Activated CD8-positive, alpha-beta memory T cell treated with anti-CD3 and anti-CD28 coated beads, Interleukin-2, amount 50 U/mL, for 24 hours (primary cell): ENCODE measurements around the gene ZNF77.
A peak's percentile ranks its signal among the peaks of the same experiment; 100 is the strongest.
"Not testable (repeated sequence)": the region's sequence is repeated elsewhere in the genome, so short reads cannot be mapped to it uniquely, and the experiment has no call there.

ENCODE experiments used
- DNase-seq: peaks from one replicate; pipeline ENCODE4 v3.0.0-alpha.2; 2020; ENCODE audit errors: extremely low read depth

Gene ZNF77

DNA sequence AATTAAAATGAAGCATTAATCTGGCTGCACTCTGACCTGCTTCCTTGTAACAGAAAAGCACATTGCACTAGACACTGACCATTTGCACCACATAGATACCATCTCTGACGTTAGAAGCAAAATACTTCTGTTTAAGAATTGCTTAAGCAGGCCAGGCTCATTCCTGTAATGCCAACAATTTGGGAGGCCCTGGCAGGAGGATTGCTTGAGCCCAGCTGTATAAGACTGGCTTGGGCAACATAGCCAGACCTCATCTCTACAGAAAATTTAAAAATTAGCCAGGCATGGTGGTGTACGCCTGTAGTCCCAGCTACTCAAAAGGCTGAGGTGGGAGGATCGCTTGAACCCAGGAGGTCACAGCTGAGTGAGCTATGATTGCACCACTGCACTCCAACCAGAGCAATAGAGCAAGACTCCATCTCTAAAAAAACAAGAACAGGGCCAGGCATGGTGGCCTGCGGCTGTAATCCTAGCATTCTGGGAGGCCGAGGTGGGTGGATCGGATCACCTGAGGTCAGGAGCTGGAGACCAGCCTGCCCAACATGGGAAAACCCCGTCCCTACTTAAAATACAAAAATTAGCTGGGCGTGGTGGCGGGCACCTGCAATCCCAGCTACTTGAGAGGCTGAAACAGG is 25.5 kb upstream of the ZNF77 start:
- no peak for DNase-seq

DNA sequence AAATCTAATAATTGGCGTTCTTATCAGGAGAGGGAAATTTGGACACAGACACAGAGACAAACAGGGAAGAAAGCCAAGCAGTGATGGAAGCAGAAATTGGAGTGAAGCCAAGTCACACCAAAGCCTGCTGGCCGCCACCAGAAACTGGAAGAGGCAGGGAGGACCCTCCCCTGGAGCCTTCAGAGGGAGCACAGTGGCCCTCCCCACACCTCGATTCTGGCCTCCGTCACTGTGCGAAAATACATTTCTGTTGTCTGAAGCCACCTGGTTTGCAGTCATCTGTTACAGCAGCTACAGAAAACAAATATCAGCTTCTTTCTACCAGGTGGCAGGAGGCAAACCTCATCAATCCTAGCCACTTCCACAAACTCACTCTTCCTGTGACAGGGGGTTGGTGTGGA is 24.3 kb upstream of the ZNF77 start:
- DNase-seq: no peak

DNA sequence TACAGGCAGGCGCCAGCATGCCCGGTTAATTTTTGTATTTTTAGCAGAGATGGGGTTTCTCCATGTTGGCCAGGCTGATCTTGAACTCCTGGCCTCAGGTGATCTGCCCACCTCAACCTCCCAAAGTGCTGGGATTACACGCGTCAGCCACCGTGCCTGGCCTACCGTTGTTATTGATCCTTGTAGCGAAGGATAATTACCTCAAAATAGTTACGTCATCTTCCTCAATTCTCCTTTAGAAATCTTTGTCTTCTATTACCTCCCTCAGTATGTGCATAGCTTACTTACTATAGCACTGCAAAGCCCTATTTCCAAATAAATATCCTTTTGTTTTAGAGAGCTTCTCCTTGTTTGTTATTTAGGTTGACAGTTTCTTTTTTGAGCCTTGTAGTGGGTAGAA is 23.2 kb upstream of the ZNF77 start:
- DNase-seq: no peak

DNA sequence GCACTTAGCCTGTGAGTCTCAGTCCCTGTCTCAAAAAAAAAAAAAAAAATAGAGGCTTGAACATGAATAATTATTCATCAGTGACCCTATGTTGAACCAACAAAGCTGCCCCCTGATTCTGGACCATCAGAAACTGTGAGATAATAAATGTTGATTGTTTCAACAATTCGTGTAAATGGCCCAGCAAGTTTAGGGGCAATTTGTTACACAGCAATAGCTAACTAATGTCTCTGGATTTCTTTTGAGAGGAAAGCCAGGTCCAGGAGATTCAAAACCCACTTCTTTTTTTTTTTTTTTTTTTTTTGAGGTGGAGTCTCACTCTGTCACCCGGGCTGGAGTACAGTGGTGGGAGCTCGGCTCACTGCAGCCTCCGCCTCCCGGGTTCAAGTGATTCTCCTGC is 20.1 kb upstream of the ZNF77 start:
- DNase-seq: no peak

DNA sequence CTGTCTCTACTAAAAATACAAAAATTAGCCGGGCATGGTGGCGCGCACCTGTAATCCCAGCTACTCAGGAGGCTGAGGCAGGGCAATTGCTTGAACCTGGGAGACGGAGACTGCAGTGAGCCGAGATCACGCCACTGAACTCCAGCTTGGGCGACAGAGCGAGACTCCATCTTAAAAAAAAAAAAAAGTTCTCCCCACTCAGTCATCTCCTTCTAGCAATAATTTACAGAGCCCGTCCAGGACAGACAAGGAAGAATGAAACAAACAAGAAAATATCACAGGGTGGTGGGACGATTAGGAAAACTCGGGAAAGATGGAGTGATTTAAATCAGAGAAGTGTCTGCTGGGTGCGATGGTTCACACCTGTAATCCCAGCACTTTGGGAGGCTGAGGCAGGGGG is 18.9 kb upstream of the ZNF77 start:
- not testable (repeated sequence) for DNase-seq

DNA sequence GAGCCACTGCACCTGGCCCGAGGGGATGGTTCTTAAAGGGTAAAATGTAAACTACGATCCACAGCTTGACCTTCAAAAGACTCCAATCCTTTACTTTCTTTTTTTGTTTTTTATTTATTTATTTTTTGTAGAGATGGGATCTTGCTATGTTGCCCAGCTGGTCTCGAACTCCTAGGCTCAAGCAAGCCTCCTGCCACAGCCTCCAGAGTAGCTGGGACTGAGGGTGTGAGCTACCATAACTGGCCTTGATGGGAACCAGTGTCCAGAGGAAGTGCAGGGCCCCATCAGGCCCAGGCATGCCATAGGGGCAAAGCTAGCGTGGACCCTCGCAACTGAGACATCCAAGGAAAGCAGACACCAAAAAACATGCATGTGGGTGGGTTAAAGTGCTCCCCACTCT is 18.4 kb upstream of the ZNF77 start:
- DNase-seq: no peak

DNA sequence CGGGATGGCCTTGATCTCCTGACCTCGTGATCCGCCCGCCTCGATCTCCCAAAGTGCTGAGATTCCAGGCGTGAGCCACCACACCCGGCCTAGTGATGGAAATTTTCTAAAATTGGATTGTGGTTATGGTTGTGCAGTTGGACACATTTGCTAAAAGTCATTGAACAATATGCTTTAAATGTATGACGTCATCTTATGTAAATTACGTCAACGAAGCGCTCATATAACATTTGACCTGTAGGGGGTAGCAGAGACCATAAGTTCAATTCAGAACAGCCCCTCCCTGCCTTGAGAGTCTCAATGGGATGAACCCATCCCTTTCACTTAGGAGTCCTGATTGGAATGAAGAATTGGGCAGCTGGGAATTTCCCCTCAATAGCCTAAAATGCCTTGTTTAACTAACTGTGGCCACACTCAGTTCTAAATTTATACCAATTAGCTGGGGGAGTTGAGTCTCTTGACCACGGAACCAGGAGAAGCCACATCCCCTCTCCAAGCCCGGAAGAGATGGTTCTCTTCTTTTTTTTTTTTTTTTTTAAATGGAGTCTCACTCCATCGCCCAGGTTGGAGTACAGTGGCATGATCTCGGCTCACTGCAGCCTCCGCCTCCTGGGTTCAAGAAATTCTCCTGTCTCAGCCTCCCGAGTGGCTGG is 17.4 kb upstream of the ZNF77 start:
- no peak for DNase-seq

DNA sequence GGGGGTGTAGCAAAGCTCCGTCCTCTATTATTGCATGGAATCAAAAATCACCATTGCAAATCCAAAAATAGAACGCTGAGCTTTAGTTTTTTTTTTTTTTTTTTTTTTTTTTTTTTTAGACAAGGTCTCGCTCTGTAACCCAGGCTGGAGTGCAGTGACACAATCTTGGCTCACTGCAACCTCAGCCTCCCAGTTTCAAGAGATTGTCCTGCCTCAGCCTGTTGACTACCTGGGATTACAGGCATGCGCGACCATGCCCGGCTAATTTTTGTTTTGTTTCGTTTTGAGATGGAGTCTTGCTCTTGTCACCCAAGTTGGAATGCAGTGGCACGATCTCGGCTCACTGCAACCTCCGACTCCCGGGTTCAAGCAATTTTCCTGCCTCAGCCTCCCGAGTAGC is 15.3 kb upstream of the ZNF77 start:
- DNase-seq: no peak

DNA sequence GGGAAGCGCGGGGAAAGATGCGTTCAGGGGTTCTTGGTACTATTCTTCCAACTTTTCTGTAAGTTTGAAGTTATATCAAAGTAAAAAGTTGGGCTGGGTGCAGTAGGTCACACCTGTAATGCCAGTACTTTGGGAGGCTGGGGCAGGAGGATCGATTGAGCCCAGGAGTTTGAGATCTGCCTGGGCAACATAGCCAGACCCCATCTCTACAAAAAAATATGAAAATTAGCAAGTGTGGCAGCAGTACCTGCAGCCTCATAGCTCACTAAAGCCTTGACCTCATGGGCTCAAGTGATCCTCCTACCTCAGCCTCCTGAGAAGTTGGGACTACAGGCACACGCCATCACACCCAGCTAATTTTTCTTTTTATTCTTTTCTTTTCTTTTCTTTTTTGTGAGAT is 12.4 kb upstream of the ZNF77 start:
- no peak for DNase-seq

DNA sequence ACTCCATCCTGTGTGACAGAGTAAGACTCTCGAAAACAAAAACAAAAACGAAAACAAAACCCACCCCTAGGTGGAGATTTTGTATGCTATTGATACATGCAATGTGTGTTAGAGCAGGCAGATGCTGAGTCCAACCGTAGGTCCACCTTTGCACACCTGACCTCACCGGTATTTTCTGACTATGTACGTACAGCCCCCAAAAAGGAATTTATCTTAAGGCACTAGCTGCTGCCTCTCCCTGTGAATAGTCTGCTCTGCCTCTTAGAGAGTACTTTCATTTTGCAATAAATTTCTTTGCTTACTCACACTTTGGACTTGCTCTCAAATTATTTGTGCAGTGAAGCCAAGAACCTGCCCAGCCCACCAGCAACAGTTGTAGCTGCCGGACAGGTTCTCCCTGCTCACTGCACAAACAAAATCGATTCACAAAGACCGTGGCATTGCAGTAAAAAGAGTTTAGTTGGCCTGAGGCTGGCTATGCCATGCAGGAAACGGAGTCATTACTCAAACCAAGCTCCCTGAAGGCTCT is 8.2 kb upstream of the ZNF77 start:
- DNase-seq: no peak

DNA sequence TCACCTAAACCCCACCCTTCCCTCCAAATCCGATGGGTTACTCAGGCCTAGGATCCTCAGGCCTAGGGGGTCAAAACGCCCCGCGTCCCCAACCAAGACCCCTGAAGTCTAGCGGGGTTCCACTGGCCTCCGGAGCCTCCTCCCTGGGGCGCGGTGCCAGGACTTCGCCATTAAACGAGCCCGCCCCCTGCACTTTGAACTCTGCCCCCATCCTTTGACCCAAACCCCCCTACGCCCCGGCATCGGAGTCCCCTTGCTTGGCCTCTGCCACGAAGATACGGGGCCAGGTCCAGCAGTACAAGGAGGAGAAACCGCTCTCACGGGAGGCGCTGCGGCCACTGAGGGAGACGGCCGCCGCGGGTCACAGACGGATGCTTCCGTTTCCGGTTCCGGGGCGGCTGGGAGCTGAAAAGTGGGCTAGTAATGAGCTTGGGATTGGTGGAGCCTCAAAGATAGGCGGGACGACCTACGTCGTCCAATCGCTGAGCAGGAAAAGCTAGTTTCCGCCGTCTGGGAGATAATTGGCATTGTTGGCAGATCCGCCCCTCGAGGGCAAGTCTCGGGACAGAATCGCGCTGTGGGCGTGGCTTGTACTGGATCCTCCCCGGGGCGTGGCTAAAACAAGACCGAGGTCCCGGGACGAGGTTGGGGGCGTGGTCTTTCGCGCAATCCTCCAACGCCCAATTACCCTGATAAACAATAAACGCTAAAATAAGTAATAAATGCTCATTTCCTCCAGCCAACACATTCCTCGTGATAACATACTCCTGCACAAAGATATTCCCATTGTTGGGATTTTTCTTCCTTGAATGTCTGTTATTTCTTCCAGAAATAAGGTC is 5.7 kb upstream of the ZNF77 start:
- peak; percentile 100 for DNase-seq

DNA sequence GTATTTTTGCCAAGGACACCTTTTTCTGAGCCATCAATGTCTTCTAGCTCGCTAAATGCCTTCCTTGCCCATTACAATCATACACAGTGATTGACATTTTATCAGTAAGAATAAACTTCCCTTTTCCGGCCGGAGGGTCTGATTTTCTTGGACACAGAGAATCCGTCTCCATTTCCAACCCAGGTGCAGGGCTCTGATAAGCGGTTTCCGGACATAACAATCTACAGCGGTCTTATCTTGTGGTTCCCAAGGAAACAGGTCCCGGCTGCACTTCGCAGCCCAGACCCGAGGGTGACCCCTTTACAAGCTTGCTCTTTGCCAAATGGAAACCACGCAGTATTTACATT is 5.1 kb upstream of the ZNF77 start:
- DNase-seq: no peak

DNA sequence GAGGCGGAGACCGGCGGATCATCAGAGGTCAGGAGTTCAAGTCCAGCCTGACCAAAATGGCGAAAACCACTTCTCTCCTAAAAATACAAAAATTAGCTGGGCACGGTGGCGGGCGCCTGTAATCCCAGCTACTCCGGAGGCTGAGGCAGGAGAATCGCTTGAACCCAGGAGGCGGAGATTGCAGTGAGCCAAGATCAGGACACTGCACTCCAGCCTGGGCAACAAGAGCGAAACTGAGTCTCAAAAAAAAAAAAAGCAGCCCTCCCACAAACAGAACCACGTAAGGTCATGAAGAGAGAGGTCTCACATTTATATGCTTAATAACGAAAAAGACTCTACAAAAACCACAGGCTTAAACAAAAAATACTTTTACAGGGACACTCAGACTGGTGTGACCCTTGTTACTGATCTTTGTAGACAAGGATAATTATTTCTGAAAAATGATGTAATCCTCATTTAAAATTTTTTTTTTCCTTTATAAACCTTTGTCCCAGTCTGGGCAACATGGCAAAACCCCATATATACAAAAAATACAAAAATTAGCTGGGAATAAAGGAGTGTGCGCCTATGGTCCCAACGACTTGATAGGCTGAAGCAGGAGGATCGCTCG is 909 bp upstream of the ZNF77 start:
- DNase-seq: no peak

DNA sequence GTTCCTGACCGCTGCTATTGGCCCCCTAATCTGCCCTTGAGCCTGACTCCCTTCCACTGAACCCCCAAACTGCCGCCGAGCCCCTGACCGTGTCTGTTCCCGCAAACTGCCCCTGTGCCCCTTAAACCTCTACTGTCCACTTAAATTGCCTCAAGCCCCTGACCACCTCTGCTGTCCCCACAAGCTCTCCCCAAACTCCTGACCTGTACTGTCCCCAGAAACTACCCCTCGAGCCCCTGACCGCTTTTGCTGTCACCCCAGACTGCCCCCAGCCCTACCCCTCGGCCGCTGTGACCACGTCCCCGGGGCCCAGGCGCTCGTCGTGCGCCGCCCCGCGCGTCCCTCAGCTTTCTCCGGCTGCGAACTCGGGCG is 382 bp downstream of the ZNF77 start:
- no peak for DNase-seq

DNA sequence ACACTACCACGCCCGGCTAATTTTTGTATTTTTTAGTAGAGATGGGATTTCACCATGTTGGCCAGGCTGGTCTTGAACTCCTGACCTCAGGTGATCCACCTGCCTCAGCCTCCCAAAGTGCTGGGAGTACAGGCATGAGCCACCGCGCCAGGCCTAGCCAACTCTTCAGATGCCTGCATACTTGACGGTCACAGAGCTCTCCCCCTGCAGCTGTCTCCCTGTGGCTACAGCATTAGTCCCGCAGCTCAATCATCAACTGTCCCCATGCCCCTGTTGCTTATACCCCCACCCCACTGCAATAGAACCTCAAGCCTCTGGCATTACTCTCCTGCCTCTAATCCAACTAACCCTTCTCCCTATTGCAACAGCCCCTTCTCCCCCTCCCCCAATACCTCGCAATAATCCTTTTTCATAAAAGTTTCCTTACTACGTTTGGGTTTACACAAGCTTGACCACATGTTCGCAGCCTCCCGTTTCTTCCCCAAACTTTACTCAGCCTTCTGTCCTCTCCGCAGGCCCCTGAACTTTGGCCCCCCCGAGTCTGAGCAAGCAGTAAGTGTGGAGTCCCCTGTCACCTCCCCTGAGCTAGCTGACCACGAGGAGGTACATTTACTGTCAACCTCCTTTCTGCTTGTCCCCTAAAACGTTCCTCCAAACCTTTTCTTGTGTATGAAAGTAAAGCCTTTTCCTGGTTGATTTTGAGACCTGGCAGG is 1.7 kb downstream of the ZNF77 start:
- DNase-seq: no peak

DNA sequence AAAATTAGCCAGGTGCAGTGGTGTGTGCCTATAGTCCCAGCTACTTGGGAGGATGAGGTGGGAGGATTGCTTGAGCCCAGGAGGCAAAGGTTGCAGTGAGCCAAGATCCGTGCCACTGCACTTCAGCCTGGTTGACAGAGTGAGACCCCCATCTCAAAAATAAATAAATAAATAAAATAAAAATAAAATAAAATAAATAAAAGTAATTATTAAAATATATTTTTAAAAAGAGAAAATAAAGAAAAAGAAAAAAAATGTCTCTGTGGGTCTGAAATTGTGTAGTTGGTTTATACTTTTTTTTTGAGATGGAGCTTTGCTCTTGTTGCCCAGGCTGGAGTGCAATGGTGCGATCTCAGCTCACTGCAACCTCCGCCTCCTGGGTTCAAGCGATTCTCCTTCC is 8.9 kb downstream of the ZNF77 start:
- DNase-seq: not testable (repeated sequence)

DNA sequence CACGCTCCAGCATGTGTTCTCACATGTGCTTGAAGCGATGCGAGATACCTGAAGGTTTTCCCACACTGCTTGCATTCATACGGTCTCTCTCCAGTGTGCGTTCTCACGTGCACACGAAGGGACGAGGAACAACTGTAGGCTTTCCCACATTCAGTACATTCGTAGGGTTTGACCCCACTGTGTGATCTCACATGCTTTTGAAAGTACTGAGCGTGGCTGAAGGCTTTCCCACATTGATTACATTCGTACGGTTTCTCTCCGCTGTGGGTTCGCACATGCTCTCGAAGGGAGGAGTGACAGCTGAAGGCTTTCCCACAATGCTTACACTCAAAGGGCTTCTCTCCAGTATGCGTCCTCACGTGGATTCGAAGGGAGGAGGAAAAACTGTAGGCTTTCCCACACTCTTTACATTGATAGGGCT is 11.3 kb downstream of the ZNF77 start:
- no peak for DNase-seq

DNA sequence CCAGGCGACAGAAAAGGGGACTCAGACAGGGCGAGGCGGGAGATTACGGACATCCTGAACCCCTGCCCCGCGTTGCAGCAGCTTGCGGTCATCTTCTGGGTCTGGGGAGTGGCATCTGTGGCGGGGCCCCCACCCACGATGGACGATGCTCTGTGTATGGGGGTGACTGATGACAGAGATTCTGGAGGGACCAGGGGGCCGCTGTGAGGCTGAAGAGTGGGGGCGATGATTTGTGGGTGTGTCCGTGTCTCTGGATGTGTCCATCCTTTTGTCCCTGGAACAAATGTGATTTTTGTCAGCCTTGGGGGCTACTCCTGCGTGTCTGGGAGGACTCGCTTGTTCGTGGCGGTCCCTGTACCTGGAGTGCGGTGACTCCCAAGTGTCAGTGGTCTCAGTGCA is 17.7 kb downstream of the ZNF77 start:
- DNase-seq: no peak

DNA sequence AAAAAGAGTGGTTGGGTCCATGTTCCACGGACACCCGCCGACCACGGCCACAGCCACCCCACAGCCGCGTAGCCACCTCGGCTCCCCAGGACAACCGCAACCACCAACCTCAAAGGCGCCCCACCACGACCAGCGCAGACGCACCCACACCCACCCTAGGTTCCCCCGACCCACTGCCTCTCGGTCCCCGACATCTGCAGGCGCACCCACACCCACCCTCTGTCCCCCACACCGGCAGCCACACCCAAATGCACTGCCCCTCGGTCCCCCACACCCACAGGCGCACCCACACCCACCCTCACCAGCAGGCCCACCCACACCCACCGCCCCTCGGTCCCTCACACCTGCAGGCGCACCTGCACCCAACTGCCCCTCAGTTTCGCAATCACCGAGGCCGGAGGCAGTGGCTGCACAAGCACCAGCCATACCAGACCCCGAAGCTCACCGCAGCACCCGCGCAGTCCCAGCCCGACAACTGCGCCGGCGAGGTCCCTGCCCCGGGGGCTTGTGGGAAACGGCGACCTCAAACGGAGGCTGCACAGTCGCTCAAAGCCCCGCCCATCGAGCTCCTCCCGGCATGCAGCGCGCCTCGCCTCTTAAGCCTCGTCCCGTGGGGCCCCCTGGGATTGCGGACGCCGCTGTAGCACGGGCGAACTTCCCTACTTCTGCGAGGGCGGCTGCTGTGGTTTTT is 18.3 kb downstream of the ZNF77 start:
- DNase-seq: no peak

DNA sequence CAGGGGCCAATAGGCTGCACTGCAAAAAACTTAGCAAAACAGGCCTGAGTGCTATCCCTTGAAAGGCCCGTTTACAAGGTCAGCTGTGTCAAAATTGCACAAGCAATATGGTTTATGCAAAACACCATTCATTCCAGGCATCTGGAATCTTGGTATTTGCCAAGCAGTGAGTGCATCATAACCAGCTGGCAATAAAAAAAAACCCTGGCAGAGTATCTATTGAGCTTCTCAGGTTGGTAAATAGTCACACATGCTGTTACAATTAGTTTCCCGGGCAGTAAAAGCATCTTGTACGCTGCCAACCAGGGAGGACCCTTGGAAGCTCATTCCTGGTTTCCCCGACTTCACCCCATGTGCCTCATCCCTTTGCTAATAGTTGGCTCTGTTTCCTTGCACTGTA is 21.3 kb downstream of the ZNF77 start:
- DNase-seq: no peak

DNA sequence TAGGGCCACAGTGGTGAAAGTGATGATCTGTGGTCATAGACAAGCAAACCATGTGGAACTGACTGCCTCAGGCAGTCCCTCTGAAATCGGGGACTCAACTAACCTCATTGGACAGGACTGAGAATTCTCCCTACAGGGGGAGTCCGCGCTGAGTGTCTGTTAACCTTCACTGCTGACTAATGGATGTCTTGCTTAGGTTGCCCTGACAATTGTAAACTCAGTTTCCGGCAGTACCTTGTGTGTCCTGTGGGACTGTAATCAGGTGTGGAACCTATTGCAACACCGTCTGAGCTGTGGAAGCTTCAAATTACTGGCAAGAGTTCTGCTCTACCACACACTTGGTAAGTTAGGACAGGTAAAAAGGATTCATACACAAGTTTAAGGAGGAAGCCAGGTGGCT is 21.8 kb downstream of the ZNF77 start:
- DNase-seq: no peak
